ENCODE data around the gene MCRIP2. TPM values are rescaled to one million over a fixed set of nuclear protein-coding genes. Genes with fewer than 3 reads are reported as not detected.

MCRIP2 gene
- total and polyA plus RNA-seq, 9 donors = 7.7 to 18.6 (median 12.5) TPM

DNA sequence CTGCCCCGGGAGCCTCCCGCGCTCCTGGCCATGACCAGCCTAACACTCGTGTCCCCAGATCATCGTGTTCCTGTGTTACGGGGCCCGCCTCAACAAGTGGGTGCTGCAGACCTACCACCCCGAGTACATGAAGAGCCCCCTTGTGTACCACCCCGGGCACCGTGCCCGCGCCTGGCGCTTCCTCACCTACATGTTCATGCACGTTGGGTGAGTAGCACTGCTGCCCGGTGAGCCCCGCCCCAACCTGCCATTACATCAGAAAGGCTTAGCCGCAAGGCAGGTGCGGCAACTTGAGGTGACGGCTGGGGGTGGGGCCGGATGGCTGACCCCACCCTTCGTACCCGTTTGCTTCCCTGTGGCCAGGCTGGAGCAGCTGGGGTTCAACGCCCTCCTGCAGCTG lies 35.3 kb downstream of the MCRIP2 start:
- no peak for DNase-seq
- Histone ChIP-seq H3K27ac (ENCODE audit: low read length) (no peak overlapping the region), H3K9me3 (replicated peaks; ENCODE audit: control insufficient read depth, low read depth, low read length) (no peaks in the 10 kb centered on the region), H3K27me3 (ENCODE audit: control insufficient read depth, insufficient read depth, low read length) (peaks cover 29% of the 10 kb centered on the region), H3K4me1 (ENCODE audit: control insufficient read depth, insufficient read depth, low read length) (peaks cover 37% of the 10 kb centered on the region), H3K36me3 (ENCODE audit: control insufficient read depth, insufficient read depth, low read length) (peaks cover 34% of the 10 kb centered on the region), H3K4me3 (ENCODE audit: low read length) (no peak overlapping the region)
- WGBS (ENCODE audit: insufficient coverage) = 60% methylated on average over 23 of the region's 23 CpGs

DNA sequence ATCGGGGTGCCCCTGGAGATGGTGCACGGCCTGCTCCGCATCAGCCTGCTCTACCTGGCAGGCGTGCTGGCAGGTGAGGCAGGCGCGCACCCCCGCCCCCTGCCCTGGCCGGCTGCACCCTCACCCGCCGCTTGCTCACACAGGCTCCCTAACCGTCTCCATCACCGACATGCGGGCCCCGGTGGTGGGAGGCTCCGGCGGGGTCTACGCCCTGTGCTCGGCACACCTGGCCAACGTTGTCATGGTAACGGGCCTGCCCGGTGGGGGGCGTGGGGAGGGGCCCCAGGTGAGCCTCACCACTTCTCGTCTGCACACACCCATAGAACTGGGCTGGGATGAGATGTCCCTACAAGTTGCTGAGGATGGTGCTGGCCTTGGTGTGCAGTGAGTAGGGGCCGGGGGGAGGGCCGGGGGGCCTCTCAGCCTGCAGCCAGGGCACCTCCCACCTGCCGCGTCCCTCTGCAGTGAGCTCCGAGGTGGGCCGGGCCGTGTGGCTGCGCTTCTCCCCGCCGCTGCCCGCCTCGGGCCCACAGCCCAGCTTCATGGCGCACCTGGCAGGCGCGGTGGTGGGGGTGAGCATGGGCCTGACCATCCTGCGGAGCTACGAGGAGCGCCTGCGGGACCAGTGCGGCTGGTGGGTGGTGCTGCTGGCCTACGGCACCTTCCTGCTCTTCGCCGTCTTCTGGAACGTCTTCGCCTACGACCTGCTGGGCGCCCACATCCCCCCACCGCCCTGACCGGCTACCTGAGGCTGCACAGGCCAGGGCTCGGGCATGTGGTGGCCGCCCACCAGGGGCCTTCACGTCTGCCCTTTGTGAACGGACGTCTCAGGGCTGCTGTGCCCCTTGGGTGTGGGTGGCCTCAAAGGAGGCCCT lies 35.9 kb downstream of the MCRIP2 start:
- no peak for DNase-seq
- Histone ChIP-seq H3K4me1 (ENCODE audit: control insufficient read depth, insufficient read depth, low read length) (peaks cover 38% of the 10 kb centered on the region), H3K9me3 (replicated peaks; ENCODE audit: control insufficient read depth, low read depth, low read length) (no peaks in the 10 kb centered on the region), H3K36me3 (ENCODE audit: control insufficient read depth, insufficient read depth, low read length) (peaks cover 34% of the 10 kb centered on the region), H3K27ac (ENCODE audit: low read length) (no peak overlapping the region), H3K4me3 (ENCODE audit: low read length) (no peak overlapping the region), H3K27me3 (ENCODE audit: control insufficient read depth, insufficient read depth, low read length) (peaks cover 29% of the 10 kb centered on the region)
- 51% methylated on average over 31 of the region's 57 CpGs for WGBS (ENCODE audit: insufficient coverage)

DNA sequence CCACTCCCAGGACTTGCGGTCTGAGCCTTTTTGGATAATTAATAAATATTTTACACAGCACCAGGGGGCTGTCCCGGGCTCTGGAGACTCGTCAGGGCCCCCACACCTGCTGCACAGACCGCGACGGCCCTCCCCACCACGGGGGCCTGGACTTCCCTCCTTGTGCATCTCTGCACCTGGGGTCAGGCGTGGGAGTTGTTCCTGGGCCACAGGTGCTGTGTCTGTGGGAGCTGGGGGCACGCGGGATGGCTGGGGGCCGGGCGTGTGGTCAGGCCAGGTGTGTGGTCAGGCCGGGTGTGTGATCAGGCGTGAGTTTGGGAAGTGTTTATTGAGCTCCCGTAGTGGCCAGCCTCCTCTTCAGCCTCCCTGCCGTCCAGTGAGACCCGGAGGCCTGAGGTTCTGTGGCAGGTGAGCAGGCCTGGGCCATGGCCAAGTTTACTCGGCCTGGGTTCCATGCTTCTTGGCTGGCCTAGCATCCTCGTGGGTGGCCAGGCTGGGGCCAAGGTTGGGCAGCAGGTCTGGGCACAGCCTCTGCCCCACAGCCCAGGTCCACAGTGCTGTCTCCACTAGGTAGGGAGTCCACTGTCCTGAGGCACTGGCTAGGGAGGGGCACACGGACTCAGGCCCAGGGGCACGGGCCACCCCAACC lies 36.7 kb downstream of the MCRIP2 start:
- Histone ChIP-seq H3K27ac (ENCODE audit: low read length) (no peak overlapping the region), H3K4me3 (ENCODE audit: low read length) (no peak overlapping the region), H3K9me3 (replicated peaks; ENCODE audit: control insufficient read depth, low read depth, low read length) (no peaks in the 10 kb centered on the region), H3K4me1 (ENCODE audit: control insufficient read depth, insufficient read depth, low read length) (peaks cover 44% of the 10 kb centered on the region), H3K36me3 (ENCODE audit: control insufficient read depth, insufficient read depth, low read length) (peaks cover 34% of the 10 kb centered on the region), H3K27me3 (ENCODE audit: control insufficient read depth, insufficient read depth, low read length) (peaks cover 29% of the 10 kb centered on the region)
- DNase-seq = no peak
- WGBS (ENCODE audit: insufficient coverage) = 65% methylated on average over 18 of the region's 21 CpGs

DNA sequence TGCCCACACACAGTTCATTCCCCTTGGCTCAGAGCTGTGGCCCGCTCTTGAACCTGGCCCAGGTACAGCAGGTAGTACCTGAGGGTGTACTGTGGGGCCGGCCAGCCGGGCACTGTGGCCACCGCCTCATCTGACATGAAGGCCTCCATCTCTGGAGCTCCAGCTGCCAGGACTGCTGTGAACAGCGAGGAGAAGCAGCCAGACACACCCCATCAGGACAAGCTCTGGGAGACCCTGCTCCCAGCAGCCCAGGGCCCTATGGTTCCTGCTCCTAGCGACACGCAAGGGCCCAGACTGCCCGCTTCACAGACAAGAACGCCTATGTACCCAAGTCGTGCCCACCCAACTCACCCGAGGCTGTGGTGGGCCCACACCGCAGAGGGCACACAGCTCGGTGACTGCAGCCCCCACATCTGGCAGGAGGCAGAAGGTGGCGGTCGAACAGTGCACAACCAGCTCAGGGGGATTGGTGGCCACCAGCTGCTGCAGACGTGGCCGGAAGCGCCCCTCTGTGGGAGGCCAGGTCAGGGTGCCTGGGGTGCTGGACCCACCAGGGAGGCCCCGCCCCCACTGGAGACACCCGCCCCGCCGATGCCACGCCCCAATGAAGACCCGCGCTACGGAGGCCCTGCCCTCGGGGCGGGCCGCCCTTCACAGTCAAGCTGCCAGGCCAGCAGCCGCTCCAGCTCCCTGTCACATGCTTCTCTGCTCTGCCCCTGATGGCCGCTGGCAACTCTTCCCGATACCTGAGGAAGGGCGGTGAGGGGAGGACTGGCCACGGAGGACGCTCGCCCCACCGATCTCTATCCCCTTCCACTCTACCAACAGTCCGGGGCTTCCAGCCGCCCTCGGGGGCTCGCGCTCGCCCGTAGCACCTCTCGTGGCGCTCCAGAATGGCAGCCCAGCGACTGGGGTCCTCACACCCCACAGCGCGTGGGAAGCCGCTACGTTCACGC lies 37.5 kb downstream of the MCRIP2 start:
- H3K9me3 ChIP-seq (replicated peaks; ENCODE audit: control insufficient read depth, low read depth, low read length) = no peaks in the 10 kb centered on the region
- H3K4me1 ChIP-seq (ENCODE audit: control insufficient read depth, insufficient read depth, low read length) = peaks cover 48% of the 10 kb centered on the region
- H3K27ac ChIP-seq (ENCODE audit: low read length) = peak overlapping the region; percentile 80
- peaks cover 29% of the 10 kb centered on the region for H3K27me3 ChIP-seq (ENCODE audit: control insufficient read depth, insufficient read depth, low read length)
- peak overlapping the region; percentile 49 for H3K4me3 ChIP-seq (ENCODE audit: low read length)
- peak; percentile 85 for DNase-seq
- 21% methylated on average over 40 of the region's 52 CpGs for WGBS (ENCODE audit: insufficient coverage)
- peaks cover 29% of the 10 kb centered on the region for H3K36me3 ChIP-seq (ENCODE audit: control insufficient read depth, insufficient read depth, low read length)

DNA sequence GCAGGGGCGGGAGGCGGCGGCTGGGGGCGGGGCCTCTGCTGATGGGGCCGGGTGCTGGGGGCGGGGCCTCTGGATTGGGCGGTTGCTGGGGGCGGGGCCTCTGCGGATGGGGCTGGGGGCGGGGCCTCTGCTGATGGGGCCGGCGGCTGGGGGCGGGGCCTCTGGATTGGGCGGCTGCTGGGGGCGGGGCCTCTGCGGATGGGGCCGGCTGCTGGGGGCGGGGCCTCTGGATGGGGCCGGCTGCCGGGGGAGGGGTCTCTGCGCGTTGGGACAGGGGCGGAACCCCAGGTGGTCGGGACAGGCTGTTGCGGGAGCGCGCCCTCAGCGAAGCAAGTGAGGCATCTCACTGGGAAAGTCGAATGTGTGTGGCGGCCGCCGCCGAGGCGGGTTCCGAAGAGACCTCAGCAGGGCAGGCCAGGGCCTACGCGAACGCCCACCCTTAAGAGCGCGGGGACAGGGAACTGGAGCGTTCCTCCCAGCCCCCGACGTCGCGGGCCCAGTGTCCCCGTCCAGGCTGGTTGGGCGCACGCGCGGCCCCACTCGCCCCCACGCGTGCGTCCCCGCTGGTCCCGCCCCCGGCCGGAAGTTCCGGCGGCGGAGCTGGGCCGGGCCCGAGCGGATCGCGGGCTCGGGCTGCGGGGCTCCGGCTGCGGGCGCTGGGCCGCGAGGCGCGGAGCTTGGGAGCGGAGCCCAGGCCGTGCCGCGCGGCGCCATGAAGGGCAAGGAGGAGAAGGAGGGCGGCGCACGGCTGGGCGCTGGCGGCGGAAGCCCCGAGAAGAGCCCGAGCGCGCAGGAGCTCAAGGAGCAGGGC lies 38.4 kb downstream of the MCRIP2 start, which contains the start of gene STUB1:
STUB1 (plus strand) TSS at position 597 of the 811 bp plus-strand sequence; CDS start at position 713, 116 bp downstream.
- peaks cover 25% of the 10 kb centered on the region for H3K27me3 ChIP-seq (ENCODE audit: control insufficient read depth, insufficient read depth, low read length)
- H3K36me3 ChIP-seq (ENCODE audit: control insufficient read depth, insufficient read depth, low read length) = peaks cover 25% of the 10 kb centered on the region
- H3K4me3 ChIP-seq (ENCODE audit: low read length) = peak within 1 kb of the TSS; percentile 77
- DNase-seq = peak; percentile 95
- H3K9me3 ChIP-seq (replicated peaks; ENCODE audit: control insufficient read depth, low read depth, low read length) = no peaks in the 10 kb centered on the region
- peaks cover 49% of the 10 kb centered on the region for H3K4me1 ChIP-seq (ENCODE audit: control insufficient read depth, insufficient read depth, low read length)
- under 1% methylated on average over 74 of the region's 91 CpGs for WGBS (ENCODE audit: insufficient coverage)
- peak within 1 kb of the TSS; percentile 97 for H3K27ac ChIP-seq (ENCODE audit: low read length)

DNA sequence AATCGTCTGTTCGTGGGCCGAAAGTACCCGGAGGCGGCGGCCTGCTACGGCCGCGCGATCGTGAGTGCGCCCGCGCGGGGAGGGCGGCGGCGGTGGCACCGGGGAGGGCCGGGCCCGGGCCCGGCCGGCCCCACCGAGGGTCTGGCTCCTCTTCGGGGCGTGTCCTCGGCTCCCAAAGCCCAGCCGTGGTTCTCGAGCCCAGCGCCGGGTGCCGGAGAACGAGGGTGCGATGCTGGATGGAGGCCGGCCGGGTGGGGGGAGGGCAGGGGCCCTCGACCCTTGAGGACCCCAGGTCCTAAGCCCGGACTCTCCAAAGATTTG lies 39.0 kb downstream of the MCRIP2 start:
- H3K4me1 ChIP-seq (ENCODE audit: control insufficient read depth, insufficient read depth, low read length) = peaks cover 49% of the 10 kb centered on the region
- DNase-seq = no peak
- peaks cover 22% of the 10 kb centered on the region for H3K27me3 ChIP-seq (ENCODE audit: control insufficient read depth, insufficient read depth, low read length)
- peak overlapping the region; percentile 77 for H3K4me3 ChIP-seq (ENCODE audit: low read length)
- H3K27ac ChIP-seq (ENCODE audit: low read length) = peak overlapping the region; percentile 62
- no peaks in the 10 kb centered on the region for H3K9me3 ChIP-seq (replicated peaks; ENCODE audit: control insufficient read depth, low read depth, low read length)
- under 1% methylated on average over 32 of the region's 38 CpGs for WGBS (ENCODE audit: insufficient coverage)
- peaks cover 30% of the 10 kb centered on the region for H3K36me3 ChIP-seq (ENCODE audit: control insufficient read depth, insufficient read depth, low read length)

DNA sequence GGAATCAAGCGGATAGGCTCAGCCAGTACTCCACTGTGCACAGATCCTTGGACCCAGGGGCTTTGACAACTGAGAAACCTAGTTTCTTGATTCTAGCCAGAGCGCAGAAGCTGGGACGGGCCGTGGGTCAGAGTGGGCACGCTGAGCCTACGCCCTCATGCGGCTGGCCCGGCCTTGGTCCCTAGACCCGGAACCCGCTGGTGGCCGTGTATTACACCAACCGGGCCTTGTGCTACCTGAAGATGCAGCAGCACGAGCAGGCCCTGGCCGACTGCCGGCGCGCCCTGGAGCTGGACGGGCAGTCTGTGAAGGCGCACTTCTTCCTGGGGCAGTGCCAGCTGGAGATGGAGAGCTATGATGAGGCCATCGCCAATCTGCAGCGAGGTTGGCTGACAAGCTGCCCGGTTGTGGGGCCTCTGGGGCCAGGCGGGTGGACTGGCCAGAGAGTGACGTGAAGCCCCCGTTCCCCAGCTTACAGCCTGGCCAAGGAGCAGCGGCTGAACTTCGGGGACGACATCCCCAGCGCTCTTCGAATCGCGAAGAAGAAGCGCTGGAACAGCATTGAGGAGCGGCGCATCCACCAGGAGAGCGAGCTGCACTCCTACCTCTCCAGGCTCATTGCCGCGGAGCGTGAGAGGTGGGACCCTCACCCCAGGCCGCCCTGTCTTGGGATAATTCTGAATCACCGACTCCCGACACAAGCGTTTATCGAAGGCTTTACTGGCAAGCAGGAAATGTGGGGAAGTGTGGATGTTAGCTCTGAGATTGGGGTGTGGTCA lies 39.5 kb downstream of the MCRIP2 start:
- Histone ChIP-seq H3K27me3 (ENCODE audit: control insufficient read depth, insufficient read depth, low read length) (peaks cover 17% of the 10 kb centered on the region), H3K36me3 (ENCODE audit: control insufficient read depth, insufficient read depth, low read length) (peaks cover 35% of the 10 kb centered on the region), H3K4me3 (ENCODE audit: low read length) (peak overlapping the region; percentile 77), H3K27ac (ENCODE audit: low read length) (peak overlapping the region; percentile 62), H3K9me3 (replicated peaks; ENCODE audit: control insufficient read depth, low read depth, low read length) (no peaks in the 10 kb centered on the region), H3K4me1 (ENCODE audit: control insufficient read depth, insufficient read depth, low read length) (peaks cover 44% of the 10 kb centered on the region)
- DNase-seq = no peak
- 43% methylated on average over 39 of the region's 44 CpGs for WGBS (ENCODE audit: insufficient coverage)

DNA sequence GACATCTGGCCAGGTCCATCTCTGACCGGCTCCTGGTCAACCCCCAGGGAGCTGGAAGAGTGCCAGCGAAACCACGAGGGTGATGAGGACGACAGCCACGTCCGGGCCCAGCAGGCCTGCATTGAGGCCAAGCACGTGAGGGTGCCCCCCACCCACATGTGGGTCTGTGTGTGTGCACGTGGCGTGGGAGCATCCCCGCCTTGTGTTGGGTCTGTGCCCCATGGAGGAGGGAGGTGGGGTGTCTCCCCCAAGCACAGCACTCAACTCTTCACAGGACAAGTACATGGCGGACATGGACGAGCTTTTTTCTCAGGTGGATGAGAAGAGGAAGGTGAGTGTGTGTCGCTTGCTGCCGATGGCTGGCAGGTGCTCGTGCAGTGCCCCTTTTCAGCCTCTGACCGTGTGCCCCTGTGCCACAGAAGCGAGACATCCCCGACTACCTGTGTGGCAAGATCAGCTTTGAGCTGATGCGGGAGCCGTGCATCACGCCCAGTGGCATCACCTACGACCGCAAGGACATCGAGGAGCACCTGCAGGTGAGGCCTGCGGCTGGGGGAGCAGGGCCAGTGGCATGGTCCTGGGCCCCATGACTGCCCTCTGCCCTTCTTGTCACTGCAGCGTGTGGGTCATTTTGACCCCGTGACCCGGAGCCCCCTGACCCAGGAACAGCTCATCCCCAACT lies 40.3 kb downstream of the MCRIP2 start:
- 84% methylated on average over 19 of the region's 28 CpGs for WGBS (ENCODE audit: insufficient coverage)
- no peak overlapping the region for H3K4me3 ChIP-seq (ENCODE audit: low read length)
- peaks cover 44% of the 10 kb centered on the region for H3K4me1 ChIP-seq (ENCODE audit: control insufficient read depth, insufficient read depth, low read length)
- H3K36me3 ChIP-seq (ENCODE audit: control insufficient read depth, insufficient read depth, low read length) = peaks cover 43% of the 10 kb centered on the region
- H3K9me3 ChIP-seq (replicated peaks; ENCODE audit: control insufficient read depth, low read depth, low read length) = no peaks in the 10 kb centered on the region
- H3K27ac ChIP-seq (ENCODE audit: low read length) = no peak overlapping the region
- DNase-seq = no peak
- H3K27me3 ChIP-seq (ENCODE audit: control insufficient read depth, insufficient read depth, low read length) = peaks cover 13% of the 10 kb centered on the region

Data from muscle of leg (tissue), 11 donors.